H9 (cell line): ENCODE results near the gene ADCY5. TPM values are rescaled to one million over a fixed set of nuclear protein-coding genes. Genes with fewer than 3 reads are reported as not detected.

ENCODE experiments used
- DNase-seq: peaks from one replicate; pipeline ENCODE4 v3.0.0-alpha.2; 2017
- H2AFZ ChIP-seq: one replicate; pipeline ENCODE4 v1.6.1; 2013; ENCODE audit warnings: mild to moderate bottlenecking, low read length, control low read depth, moderate library complexity
- H2AK5ac ChIP-seq: 2 replicates; pipeline ENCODE4 v1.6.1; 2013; ENCODE audit warnings: low read length, control low read depth, mixed read lengths; ENCODE audit not compliant: insufficient read length
- H2BK120ac ChIP-seq: one replicate; pipeline ENCODE4 v1.6.1; 2013; ENCODE audit warnings: low read depth, mild to moderate bottlenecking, low read length, control low read depth, inconsistent platforms; ENCODE audit not compliant: poor library complexity, severe bottlenecking
- H2BK12ac ChIP-seq: 2 replicates; pipeline ENCODE4 v1.6.1; 2013; ENCODE audit warnings: low read length, control low read depth, mixed read lengths, low read depth; ENCODE audit not compliant: insufficient read length
- H2BK15ac ChIP-seq: 2 replicates; pipeline ENCODE4 v1.6.1; 2013; ENCODE audit warnings: low read depth, low read length, control low read depth
- H2BK20ac ChIP-seq: one replicate; pipeline ENCODE4 v1.6.1; 2013; ENCODE audit warnings: low read depth, mild to moderate bottlenecking, low read length, control low read depth, inconsistent platforms; ENCODE audit not compliant: poor library complexity, severe bottlenecking
- H2BK5ac ChIP-seq: 2 replicates; pipeline ENCODE4 v1.6.1; 2013; ENCODE audit warnings: low read length, control low read depth, mixed read lengths; ENCODE audit not compliant: insufficient read length
- H3K14ac ChIP-seq: 2 replicates; pipeline ENCODE4 v1.6.1; 2013; ENCODE audit warnings: low read length, control low read depth; ENCODE audit not compliant: insufficient read depth
- H3K18ac ChIP-seq: 2 replicates; pipeline ENCODE4 v1.6.1; 2013; ENCODE audit warnings: low read depth, mild to moderate bottlenecking, mixed read lengths, low read length, control low read depth; ENCODE audit not compliant: insufficient read length
- H3K23ac ChIP-seq: 2 replicates; pipeline ENCODE4 v1.6.1; 2013; ENCODE audit warnings: low read length, control low read depth, mixed read lengths, low read depth; ENCODE audit not compliant: insufficient read length
- H3K23me2 ChIP-seq: 2 replicates; pipeline ENCODE4 v1.6.1; 2013; ENCODE audit warnings: low read depth, mild to moderate bottlenecking, mixed read lengths, low read length, control low read depth; ENCODE audit not compliant: insufficient read length, poor library complexity, severe bottlenecking
- H3K27ac ChIP-seq: 2 replicates; pipeline ENCODE4 v1.5.1; 2013; ENCODE audit warnings: low read length, control low read depth, mixed read lengths, low read depth; ENCODE audit not compliant: insufficient read length
- H3K27me3 ChIP-seq: 2 replicates; pipeline ENCODE4 v1.6.1; 2013; ENCODE audit warnings: low read length, control low read depth, inconsistent platforms; ENCODE audit not compliant: insufficient read depth
- H3K4ac ChIP-seq: 2 replicates; pipeline ENCODE4 v1.6.1; 2013; ENCODE audit warnings: low read depth, mild to moderate bottlenecking, control low read depth, inconsistent platforms, low read length, moderate library complexity
- H3K4me1 ChIP-seq: 2 replicates; pipeline ENCODE4 v1.6.1; 2013; ENCODE audit warnings: low read length, control low read depth, inconsistent platforms; ENCODE audit not compliant: insufficient read depth
- H3K4me2 ChIP-seq: 2 replicates; pipeline ENCODE4 v1.6.1; 2013; ENCODE audit warnings: low read length, control low read depth, mixed read lengths; ENCODE audit not compliant: insufficient read length, insufficient read depth
- H3K56ac ChIP-seq: 2 replicates; pipeline ENCODE4 v1.6.1; 2013; ENCODE audit warnings: low read depth, mild to moderate bottlenecking, mixed read lengths, low read length, control low read depth; ENCODE audit not compliant: insufficient read length
- H3K79me1 ChIP-seq: 2 replicates; pipeline ENCODE4 v1.6.1; 2013; ENCODE audit warnings: low read depth, mild to moderate bottlenecking, moderate library complexity, low read length, control low read depth, inconsistent platforms; ENCODE audit not compliant: insufficient read depth, poor library complexity, severe bottlenecking
- H3K79me2 ChIP-seq: 2 replicates; pipeline ENCODE4 v1.6.1; 2013; ENCODE audit warnings: low read length, control low read depth, inconsistent platforms; ENCODE audit not compliant: insufficient read depth
- H3K9ac ChIP-seq: 2 replicates; pipeline ENCODE4 v1.6.1; 2013; ENCODE audit warnings: low read length, control low read depth, mixed read lengths; ENCODE audit not compliant: insufficient read length; ENCODE audit errors: extremely low read depth
- H3K9me3 ChIP-seq: one replicate; pipeline ENCODE4 v1.6.1; 2013; ENCODE audit warnings: low read depth, low read length, inconsistent platforms; ENCODE audit not compliant: control insufficient read depth
- H3T11ph ChIP-seq: one replicate; pipeline ENCODE4 v1.6.1; 2013; ENCODE audit warnings: mild to moderate bottlenecking, low read length, control low read depth, inconsistent platforms
- H4K20me1 ChIP-seq: one replicate; pipeline ENCODE4 v1.6.1; 2013; ENCODE audit not compliant: control insufficient read depth, insufficient read length, insufficient read depth
- H4K5ac ChIP-seq: 2 replicates; pipeline ENCODE4 v1.6.1; 2013; ENCODE audit warnings: low read depth, mild to moderate bottlenecking, mixed read lengths, low read length, control low read depth; ENCODE audit not compliant: insufficient read length
- H4K8ac ChIP-seq: replicated peaks from 2 replicates; pipeline ENCODE4 v1.6.1; 2013; ENCODE audit warnings: low read length, control low read depth, mixed read lengths, low read depth; ENCODE audit not compliant: insufficient read length
- H4K91ac ChIP-seq: 2 replicates; pipeline ENCODE4 v1.6.1; 2013; ENCODE audit warnings: low read depth, mild to moderate bottlenecking, moderate library complexity, mixed read lengths, low read length, control low read depth; ENCODE audit not compliant: insufficient read length
- H3K27ac Mint-ChIP-seq, 3 experiments: 2 replicates in 2 of 3; 3 replicates in 1 of 3; pipeline ENCODE4 v1.8.0; 2020 to 2021; ENCODE audit warnings: mixed read lengths in 3 of 3, mild to moderate bottlenecking in 1 of 3, moderate library complexity in 1 of 3
- H3K27me3 Mint-ChIP-seq: 2 replicates; pipeline ENCODE4 v1.8.0; 2021; ENCODE audit warnings: low read depth, mild to moderate bottlenecking, moderate library complexity, mixed read lengths
- H3K36me3 Mint-ChIP-seq, 3 experiments: 2 replicates in 2 of 3; 3 replicates in 1 of 3; pipeline ENCODE4 v1.8.0; 2020 to 2021; ENCODE audit warnings: low read depth in 3 of 3, mixed read lengths in 3 of 3; ENCODE audit not compliant: insufficient read depth in 1 of 3
- H3K4me1 Mint-ChIP-seq, 2 experiments: 2 replicates each; pipeline ENCODE4 v1.8.0; 2020; ENCODE audit warnings: mixed read lengths in 2 of 2
- H3K4me3 Mint-ChIP-seq, 2 experiments: 2 replicates in 1 of 2; 3 replicates in 1 of 2; pipeline ENCODE4 v1.8.0; 2020 to 2021; ENCODE audit warnings: mild to moderate bottlenecking in 2 of 2, mixed read lengths in 2 of 2, moderate library complexity in 1 of 2
- H3K9me3 Mint-ChIP-seq, 2 experiments: 2 replicates in 1 of 2; 3 replicates in 1 of 2; pipeline ENCODE4 v1.8.0; 2020; ENCODE audit warnings: mild to moderate bottlenecking in 2 of 2, mixed read lengths in 2 of 2, moderate library complexity in 1 of 2
- CTCF ChIP-seq: fragments of 200-600 bp; sonication (generic); conservative IDR thresholded peaks from 3 replicates; pipeline ENCODE4 v1.8.0; 2021; ENCODE audit warnings: antibody characterized with exemption, mild to moderate bottlenecking
- WGBS: extraction: QIAGEN DNeasy Blood & Tissue Kit; methylation state at CpG from one replicate; pipeline ENCODE4 v1.1.7; 2013; ENCODE audit warnings: missing lambda C conversion rate, low lambda C conversion rate, mixed read lengths; ENCODE audit not compliant: insufficient read length; ENCODE audit errors: extremely low coverage; 5-methylcytosine and 5-hydroxymethylcytosine counted together
- total RNA-seq: library from RNA; stranded (reverse); gene quantifications from 2 replicates; pipeline ENCODE4 v1.2.1, GENCODE V29; 2021

The ADCY5 gene
- total RNA-seq, 1 experiment from 2014 or later, result 5.0 TPM

DNA sequence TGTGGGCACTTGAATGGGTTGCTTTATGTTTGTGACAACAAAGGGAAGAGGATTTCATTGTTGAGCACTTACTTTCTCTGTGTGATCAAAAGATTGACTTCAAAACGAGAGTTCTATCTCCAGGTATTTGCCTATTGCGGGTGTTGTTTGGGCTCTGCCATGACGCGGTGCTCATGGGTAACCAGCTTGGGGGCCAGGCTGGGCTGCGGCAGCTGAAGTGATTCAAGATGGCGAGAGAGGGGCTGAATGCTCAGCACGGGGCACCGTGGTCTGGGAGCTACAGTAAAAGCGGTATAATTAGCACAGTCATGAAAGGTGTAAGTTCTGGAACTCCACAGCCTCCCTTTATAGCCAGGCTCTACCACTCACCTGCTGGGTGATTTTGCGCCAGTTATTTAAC is 31.0 kb upstream of the ADCY5 start:
- no peak overlapping the region for H3K23ac ChIP-seq
- no peak overlapping the region for H3K9ac ChIP-seq
- no peak overlapping the region for H2BK15ac ChIP-seq
- H3K9me3 ChIP-seq, result no peaks in the 10 kb centered on the region
- no peak overlapping the region for H2BK20ac ChIP-seq
- Mint-ChIP-seq H3K9me3 (no peaks in the 10 kb centered on the region), H3K4me1 (peaks cover 0 to 9% of the 10 kb centered on the region in 2 experiments; a peak in 1 of 4 replicates), H3K27ac (no peak overlapping the region), H3K27me3 (peaks cover 10% of the 10 kb centered on the region), H3K4me3 (no peak overlapping the region), H3K36me3 (no peaks in the 10 kb centered on the region)
- H4K20me1 ChIP-seq, result no peaks in the 10 kb centered on the region
- no peak overlapping the region for H4K5ac ChIP-seq
- H3K4ac ChIP-seq, result no peak overlapping the region
- H2BK5ac ChIP-seq, result no peak overlapping the region
- no peak overlapping the region for H4K8ac ChIP-seq
- H3K27me3 ChIP-seq, result 0 out of 2 replicates have a peak, but pooled peaks cover under 1% of the 10 kb centered on the region
- H3K27ac ChIP-seq, result no peak overlapping the region
- H3K14ac ChIP-seq, result no peak overlapping the region
- TF ChIP-seq CTCF, result no peak
- no peak overlapping the region for H2AFZ ChIP-seq
- no peak overlapping the region for H2AK5ac ChIP-seq
- no peak overlapping the region for H2BK12ac ChIP-seq
- no CpG with 5 or more reads among the region's 10 CpGs for WGBS
- H2BK120ac ChIP-seq, result no peak overlapping the region
- H3K18ac ChIP-seq, result no peak overlapping the region
- no peak overlapping the region for H4K91ac ChIP-seq
- no peak for DNase-seq
- no peak overlapping the region for H3K4me2 ChIP-seq
- H3T11ph ChIP-seq, result no peak overlapping the region
- H3K23me2 ChIP-seq, result no peaks in the 10 kb centered on the region
- H3K79me1 ChIP-seq, result no peaks in the 10 kb centered on the region
- no peaks in the 10 kb centered on the region for H3K79me2 ChIP-seq
- H3K56ac ChIP-seq, result no peak overlapping the region
- H3K4me1 ChIP-seq, result no peaks in the 10 kb centered on the region
